Occipital lobe (tissue), 2 donors: ENCODE measurements around the gene FBRSL1. TPM values are rescaled to one million over a fixed set of nuclear protein-coding genes. Genes with fewer than 3 reads are reported as not detected.
"Not testable (repeated sequence)": the region's sequence is repeated elsewhere in the genome, so short reads cannot be mapped to it uniquely, and the experiment has no call there.

ENCODE experiments used
- DNase-seq: peaks from one replicate; lab custom pipeline; 2025; lab: John Stamatoyannopoulos, UW
- total RNA-seq: library from RNA; depleted of rRNA; stranded (reverse); fragments of >200 nt; gene quantifications from one replicate; pipeline ENCODE4 v1.2.3, GENCODE V29; 2014

Gene FBRSL1
- total RNA-seq, 1 donor from 2014 or later = 5.3 TPM

- DNase-seq = no peak
Measured at GRCh38 chr12:132453361-132454192, 36.4 kb upstream of the FBRSL1 start.

DNA sequence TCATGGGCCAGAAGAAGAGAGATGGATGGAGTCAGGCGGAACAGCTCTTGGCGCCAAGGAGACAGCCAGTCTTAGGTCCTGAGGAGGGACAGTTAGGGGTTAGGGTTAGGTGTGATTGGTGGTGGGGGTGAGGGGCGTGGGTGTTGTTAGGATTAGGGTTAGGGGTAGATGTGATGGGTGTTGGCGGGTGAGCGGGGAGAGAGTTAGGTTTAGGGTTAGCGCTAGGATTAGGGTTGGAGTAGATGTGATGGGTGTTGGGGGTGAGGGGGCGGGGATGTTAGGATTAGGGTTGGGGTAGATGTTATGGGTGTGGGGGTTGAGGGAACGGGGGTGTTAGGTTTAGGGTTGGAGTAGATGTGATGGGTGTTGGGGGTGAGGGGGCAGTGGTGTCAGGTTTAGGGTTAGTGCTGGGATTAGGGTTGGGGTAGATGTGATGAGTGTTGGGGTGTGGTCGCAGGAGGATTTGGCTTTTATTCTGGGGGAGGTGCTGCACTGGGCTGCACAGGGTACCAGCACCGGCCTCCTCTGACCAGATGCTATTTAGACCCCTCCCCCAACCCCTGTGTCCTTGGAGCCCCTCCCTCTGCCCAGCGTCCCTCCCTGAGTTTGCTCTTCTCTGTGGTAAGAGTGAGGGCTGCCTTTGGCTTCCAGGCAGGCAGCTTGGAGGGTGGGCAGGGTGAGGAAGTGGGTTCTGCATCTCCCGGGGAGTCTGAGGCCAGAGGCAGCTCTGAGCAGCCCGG is 35.6 kb upstream of the FBRSL1 start:
- DNase-seq = no peak

- no peak for DNase-seq
Measured at GRCh38 chr12:132454933-132455418, 35.0 kb upstream of the FBRSL1 start.

DNA sequence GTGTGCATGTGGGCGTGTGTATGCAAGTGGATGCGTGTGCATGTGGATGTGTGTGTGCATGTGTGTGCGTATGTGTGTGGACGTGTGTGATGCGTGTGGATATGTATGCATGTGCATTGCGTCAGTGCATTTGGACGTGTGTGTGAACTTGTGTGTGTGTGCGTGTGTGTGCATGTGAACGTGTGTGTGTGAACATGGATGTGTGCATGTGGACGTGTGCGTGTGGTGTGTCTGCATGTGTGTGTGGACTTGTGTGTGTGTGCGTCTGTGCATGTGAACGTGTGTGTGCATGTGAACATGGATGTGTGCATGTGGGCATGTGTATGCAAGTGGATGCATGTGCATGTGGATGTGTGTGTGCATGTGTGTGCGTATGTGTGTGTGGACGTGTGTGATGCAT is 34.4 kb upstream of the FBRSL1 start:
- no peak for DNase-seq

DNA sequence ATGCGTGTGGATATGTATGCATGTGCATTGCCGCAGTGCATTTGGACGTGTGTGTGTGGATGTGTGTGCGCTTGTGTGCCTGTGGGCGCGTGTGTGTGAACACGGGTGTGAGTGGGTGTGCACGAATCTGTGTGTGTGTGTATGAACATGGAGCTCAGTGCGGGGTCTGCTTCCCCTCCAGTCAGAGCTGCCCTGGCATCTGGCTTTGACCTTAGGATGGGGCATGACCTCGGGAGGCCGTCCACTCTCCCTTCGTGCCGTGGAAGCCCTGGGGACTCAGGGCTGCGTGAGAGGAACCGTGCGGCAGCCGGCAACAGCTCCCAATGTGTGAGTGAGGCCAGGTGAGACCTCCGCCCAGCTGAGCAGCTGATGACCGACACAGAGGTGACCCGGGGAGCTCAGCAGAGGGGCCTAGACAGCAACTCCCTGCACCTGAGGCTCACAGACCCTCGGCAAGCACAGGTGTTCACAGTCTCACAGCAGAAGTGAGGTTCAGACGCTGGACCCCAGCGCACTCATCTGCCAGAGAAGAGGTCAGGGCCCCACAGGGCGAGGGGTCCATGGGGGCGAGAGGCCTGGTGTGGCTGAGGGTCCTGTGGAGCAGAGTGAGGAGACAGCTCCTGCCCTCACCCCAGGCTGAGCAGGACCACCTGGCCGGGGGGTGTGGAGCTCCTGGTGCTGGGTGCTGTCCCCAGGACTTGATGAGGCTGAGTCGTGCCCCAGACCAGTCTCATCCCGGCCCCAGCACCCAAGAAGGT is 33.6 kb upstream of the FBRSL1 start:
- no peak for DNase-seq

GRCh38 chr12:132456944-132457495 is 32.9 kb upstream of the FBRSL1 start:
- DNase-seq = no peak

GRCh38 chr12:132458441-132458840 is 31.5 kb upstream of the FBRSL1 start:
- DNase-seq = no peak

GRCh38 chr12:132458846-132459641 is 30.9 kb upstream of the FBRSL1 start:
- no peak for DNase-seq

DNA sequence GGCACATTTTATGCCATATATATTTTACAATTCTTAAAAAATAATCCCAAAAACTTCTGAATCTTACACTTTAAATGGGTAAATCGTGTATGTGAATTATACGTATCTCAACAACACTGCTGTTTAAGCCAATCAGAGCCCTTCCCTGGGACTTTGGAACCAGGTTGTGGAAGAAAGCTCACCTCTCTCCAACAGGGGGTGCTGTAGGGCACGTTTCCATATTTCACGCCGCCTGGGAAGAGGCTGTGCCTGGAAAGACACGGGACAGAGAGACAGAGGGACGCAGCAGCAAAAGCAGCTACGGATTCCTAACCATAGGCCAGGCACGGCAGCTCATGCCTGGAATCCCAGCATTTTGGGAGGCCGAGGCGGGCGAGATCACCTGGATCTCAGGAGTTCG is 29.4 kb upstream of the FBRSL1 start:
- DNase-seq = no peak

GRCh38 chr12:132461526-132461925 is 28.4 kb upstream of the FBRSL1 start:
- no peak for DNase-seq

DNA sequence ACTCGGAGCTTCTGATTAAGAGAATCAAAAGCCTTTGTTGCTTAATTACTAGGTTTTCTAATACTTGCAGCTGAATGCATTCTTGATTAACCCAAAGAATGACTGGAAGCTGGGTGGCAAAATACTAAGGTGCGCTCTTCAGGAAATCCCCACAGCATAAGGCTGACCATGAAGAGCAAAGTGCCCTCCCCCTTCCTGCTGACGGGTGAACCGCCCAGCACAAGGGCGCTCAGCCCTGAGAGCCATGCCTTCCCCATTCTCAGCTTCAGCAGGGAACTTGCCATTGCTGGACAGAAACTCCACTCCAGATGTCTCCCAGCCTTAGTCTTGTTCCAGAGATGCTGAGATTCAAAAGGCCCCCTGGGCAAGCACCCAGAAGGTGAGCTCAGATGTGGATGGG is 27.2 kb upstream of the FBRSL1 start:
- no peak for DNase-seq

- not testable (repeated sequence) for DNase-seq
Measured at GRCh38 chr12:132463284-132463924, 26.5 kb upstream of the FBRSL1 start.

DNA sequence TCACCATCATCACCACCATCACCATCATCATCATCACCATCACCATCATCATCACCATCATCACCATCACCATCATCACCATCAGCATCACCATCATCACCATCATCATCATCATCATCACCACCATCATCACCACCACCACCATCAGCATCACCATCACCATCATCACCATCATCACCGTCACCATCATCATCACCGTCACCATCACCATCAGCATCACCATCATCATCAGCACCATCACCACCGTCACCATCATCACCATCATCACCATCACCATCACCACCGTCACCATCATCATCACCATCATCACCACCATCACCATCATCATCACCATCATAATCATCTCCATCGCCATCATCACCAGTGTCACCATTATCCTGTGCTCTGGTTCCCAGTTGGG is 25.6 kb upstream of the FBRSL1 start:
- DNase-seq = not testable (repeated sequence)

DNA sequence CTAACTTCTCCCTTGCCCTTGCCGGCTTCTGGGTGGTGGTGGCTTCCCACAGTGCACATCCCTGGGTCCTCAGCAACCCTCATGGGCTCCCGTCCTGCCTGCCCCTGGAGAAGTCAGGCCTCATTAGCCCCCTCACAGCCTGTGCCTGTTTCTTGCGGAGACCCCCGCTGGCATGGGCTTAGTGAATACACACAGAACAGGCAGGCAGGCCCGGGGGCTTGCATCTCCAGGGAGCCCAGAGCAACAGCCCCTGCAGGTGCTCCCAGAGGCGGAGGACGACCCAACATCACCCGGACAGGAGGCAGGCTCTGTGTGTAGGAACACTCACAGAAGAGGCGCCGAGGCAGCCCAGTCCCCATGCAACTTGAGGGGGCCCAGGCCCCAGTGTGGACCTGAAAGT is 25.1 kb upstream of the FBRSL1 start:
- DNase-seq = no peak

DNA sequence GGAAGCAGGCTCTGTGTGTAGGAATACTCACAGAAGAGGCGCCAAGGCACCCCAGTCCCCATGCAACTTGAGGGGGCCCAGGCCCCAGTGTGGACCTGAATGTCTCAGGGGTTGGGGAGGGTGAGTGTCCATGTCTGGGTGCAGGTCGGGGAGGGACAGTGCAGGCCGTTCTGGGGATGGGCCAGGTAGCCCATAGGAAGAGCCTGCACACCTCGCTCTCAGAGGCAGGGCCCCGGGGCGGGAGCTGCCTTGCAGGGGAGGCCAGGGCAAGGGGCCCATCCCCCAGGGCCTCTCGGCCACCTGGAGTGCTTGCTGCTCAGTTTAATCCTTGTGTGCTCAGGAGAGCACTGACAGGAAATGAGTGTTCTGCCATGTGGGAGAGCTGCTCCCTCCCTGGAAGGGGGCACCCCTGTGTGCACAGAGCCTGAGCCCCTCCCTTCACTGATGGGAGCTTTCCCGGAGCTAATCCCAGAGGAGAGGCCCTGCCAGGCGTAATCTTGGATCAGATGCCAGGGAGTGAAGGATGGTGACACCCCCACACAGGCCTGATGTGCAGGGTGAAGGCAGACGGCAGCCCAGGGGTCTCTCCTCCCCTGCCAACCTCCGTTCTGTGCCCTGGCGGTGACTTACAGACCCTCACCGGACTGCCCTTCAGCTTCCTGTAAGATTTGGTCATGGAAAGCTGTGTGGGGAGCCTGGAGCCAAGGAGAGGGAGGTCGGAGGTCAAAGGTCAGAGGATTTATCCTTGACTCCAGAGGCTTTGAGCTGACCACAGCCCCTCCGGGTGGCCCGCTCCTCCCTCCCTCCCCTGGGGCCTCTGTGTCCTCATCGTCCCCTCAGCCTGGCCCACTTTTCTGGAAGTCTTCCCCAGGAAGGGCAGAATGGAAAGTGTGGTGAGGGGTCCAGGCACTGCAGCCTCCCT is 24.4 kb upstream of the FBRSL1 start:
- no peak for DNase-seq

GRCh38 chr12:132466241-132467201 is 23.4 kb upstream of the FBRSL1 start:
- no peak for DNase-seq

- DNase-seq = no peak
Measured at GRCh38 chr12:132467511-132467910, 22.4 kb upstream of the FBRSL1 start.

DNA sequence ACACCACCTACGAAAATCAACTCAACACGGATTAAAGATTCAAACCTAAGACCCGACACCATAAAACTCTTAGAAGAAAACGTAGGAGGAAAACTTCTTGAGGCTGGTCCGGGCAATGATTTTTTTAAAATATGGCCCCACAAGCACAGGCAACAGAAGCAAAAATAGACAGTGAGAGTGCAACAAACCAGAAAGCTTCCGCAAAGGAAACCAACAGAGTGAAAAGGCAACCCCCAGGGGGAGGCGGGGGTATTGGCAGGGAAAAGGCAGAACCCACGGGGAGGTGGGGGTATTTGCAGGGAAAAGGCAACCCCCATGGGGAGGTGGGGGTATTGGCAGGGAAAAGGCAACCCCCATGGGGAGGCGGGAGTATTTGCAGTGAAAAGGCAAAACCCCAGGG is 20.5 kb upstream of the FBRSL1 start:
- no peak for DNase-seq
